ENCODE measurements around the gene ZNG1B. TPM values are rescaled to one million over a fixed set of nuclear protein-coding genes. Genes with fewer than 3 reads are reported as not detected.
"Not testable (repeated sequence)": the region's sequence is repeated elsewhere in the genome, so short reads cannot be mapped to it uniquely, and the experiment has no call there.

The ZNG1B gene
- 46.9 and 64.3 TPM in 2 replicates for total RNA-seq (2014; rRNA removed; shearing (Covaris generic))

- DNase-seq (ENCODE audit: low spot score), result not testable (repeated sequence)
Observed at GRCh38 chr2:113437508-113438465, at the start of gene ZNG1B. Gene ZNG1B (plus strand): TSS chr2:113437691. CDS start chr2:113437869, 178 bp downstream.

- DNase-seq (ENCODE audit: low spot score), result peak; percentile 77
Observed at GRCh38 chr2:113390124-113390849, 47.2 kb upstream of the ZNG1B start.

- DNase-seq (ENCODE audit: low spot score), result no peak
Observed at GRCh38 chr2:113391073-113391472, 46.4 kb upstream of the ZNG1B start.

GRCh38 chr2:113406114-113406513 lies 31.4 kb upstream of the ZNG1B start:
- DNase-seq (ENCODE audit: low spot score), result no peak

DNA sequence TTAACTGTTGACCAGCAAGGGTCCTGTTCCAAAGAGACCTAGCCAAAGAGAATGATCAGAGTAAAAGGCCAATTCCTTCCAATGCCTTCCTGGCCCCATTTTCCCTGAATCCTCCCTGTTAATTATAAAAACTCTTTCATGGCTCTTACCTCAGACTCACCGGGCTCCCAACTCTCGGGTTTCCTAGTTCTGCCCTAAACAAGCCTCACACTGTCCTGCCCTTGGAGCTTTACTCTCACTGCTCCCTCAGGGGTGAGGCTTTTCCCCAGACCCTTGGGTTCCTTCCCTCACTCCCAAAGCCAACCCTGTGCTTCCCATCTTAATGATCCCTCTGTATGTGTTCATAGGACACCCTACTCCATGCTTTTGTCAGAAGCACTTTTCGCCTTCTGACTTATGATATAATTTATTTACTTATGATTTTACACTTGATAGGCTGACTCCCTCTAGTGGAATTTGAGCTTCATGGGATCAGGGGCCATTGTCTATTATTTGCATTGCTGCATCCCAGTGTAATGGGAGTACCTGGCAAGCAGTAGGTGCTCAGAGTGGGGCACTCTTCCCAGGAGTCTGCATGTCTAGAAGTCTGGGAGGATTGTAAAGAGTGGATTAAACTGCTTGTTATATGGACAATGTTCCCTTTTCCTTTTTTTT lies 29.9 kb upstream of the ZNG1B start:
- DNase-seq (ENCODE audit: low spot score), result peak; percentile 32

- not testable (repeated sequence) for DNase-seq (ENCODE audit: low spot score)
Observed at GRCh38 chr2:113411725-113412352, 25.7 kb upstream of the ZNG1B start.

DNA sequence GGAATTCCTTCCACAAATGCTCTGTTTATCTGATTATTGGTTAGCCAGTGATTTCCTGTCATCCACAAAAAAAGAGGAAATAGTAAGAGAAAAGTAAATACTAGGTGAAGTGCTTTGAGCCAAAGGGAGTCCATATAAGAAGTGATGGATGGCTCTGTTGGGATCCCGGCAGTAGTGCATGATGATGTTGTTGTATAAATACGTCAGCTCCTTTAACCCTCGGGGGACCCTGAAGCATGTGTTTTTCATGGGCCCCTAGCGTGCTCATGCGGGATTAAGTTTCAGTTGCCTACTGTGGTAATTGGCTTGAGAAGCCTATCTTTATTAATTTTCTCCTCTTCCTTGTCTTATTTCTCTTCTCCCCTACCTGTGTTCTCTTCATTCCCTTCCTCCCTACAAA lies 24.7 kb upstream of the ZNG1B start:
- DNase-seq (ENCODE audit: low spot score), result not testable (repeated sequence)

GRCh38 chr2:113431773-113432172 lies 5.7 kb upstream of the ZNG1B start:
- not testable (repeated sequence) for DNase-seq (ENCODE audit: low spot score)

DNA sequence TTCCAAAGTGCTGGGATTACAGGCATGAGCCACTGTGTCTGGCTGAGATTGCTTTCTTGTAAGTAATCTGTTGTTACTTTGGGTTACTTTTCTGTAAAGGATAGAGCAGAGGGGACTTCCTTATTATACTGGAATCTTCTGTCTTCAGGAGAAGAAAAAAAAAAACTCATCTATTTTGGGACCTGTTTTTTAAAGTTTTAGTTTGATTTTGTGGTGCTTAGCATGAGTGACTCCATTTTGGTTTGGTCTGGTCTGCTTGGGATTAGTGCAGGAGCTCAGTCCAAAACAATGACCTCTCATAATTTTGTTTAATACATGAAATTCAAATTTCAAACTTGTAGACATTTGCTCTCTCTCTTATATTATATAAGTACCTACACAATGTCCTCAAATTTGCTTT lies 4.0 kb upstream of the ZNG1B start:
- DNase-seq (ENCODE audit: low spot score), result not testable (repeated sequence)

- DNase-seq (ENCODE audit: low spot score), result not testable (repeated sequence)
Observed at GRCh38 chr2:113465770-113466169, 28.3 kb downstream of the ZNG1B start.

- DNase-seq (ENCODE audit: low spot score), result not testable (repeated sequence)
Observed at GRCh38 chr2:113476688-113477368, 39.3 kb downstream of the ZNG1B start.

DNA sequence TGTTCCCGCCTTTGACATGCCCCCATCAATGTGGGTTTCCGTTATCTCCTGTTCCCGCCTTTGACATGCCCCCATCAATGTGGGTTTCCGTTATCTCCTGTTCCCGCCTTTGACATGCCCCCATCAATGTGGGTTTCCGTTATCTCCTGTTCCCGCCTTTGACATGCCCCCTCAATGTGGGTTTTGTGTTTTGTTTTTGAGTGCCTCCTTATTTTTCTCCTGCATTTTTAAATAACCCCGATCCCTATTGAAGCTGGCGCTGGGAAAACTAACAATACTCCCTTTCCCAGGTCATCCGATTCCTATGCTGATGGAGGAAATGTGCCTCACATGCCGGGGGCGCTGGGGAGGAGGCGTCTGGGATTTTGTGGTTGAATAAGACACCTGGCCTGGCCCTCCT lies 59.0 kb downstream of the ZNG1B start:
- DNase-seq (ENCODE audit: low spot score), result not testable (repeated sequence)

GRCh38 chr2:113498365-113498764 lies 60.9 kb downstream of the ZNG1B start, which contains the start of gene FOXD4L1:
Gene FOXD4L1 (plus strand): TSS chr2:113498665. CDS start chr2:113499257, 592 bp downstream.
- not testable (repeated sequence) for DNase-seq (ENCODE audit: low spot score)

- not testable (repeated sequence) for DNase-seq (ENCODE audit: low spot score)
Observed at GRCh38 chr2:113499019-113499885, 61.8 kb downstream of the ZNG1B start.

GRCh38 chr2:113499886-113500722 lies 62.6 kb downstream of the ZNG1B start:
- not testable (repeated sequence) for DNase-seq (ENCODE audit: low spot score)

- DNase-seq (ENCODE audit: low spot score), result not testable (repeated sequence)
Observed at GRCh38 chr2:113500723-113501038, 63.2 kb downstream of the ZNG1B start.

- not testable (repeated sequence) for DNase-seq (ENCODE audit: low spot score)
Observed at GRCh38 chr2:113502216-113503093, 65.0 kb downstream of the ZNG1B start.

All from H4 (cell line).